ENCODE data around the gene SCN10A.

The SCN10A gene

DNA sequence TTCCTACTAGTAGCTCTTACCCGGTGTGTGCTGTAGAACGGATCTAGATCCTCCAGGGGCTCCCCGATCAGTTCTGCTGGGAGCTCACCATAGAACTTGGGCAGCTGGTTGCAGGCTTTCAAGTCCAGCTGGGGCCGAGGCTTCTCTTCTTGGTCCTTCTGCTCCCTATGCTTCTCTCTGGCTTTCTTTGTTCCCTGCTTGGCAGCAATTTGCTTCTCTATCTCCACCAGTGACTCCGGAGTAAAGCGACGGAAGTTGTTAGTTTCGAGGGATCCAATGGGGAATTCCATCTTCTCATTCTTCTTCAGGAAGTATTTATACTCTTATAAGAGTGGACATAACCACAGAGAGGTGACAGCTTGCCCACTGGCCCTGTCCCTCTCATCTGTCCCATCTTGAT lies 22.3 kb downstream of the SCN10A start:
- Histone ChIP-seq H3K27me3 (ENCODE audit: control insufficient read depth in 1 of 2, insufficient read depth in 2 of 2, low read length in 2 of 2) (no peaks in the 10 kb centered on the region), H3K4me3 (ENCODE audit: low read depth in 1 of 2, low read length in 2 of 2) (no peak overlapping the region), H3K9me3 (ENCODE audit: control insufficient read depth in 1 of 2, low read length in 2 of 2) (no peaks in the 10 kb centered on the region), H3K36me3 (ENCODE audit: control insufficient read depth in 1 of 2, insufficient read depth in 2 of 2, low read length in 2 of 2) (no peaks in the 10 kb centered on the region), H3K9ac (ENCODE audit: low read depth in 1 of 2, low read length in 2 of 2) (no peak overlapping the region), H3K4me1 (ENCODE audit: control insufficient read depth in 1 of 2, insufficient read depth in 2 of 2, low read length in 2 of 2) (no peaks in the 10 kb centered on the region), H3K27ac (ENCODE audit: low read depth, low read length) (no peak overlapping the region)

DNA sequence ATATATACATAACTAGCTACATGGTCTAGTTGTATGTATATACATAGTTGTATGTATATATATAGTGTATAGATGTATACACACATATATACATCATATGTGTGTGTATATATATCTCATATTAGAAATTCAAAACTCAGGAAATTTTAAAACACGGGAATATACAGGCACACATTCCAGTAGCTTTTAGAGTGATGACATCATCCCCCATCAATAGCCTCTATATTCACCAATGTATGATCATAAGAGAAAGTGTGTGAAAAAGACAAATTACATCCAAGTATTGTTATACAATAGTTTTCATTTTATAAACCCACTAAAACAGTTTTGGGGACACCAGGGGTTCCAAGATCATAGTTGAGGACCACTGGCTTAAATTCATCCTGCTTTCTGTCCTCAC lies 23.0 kb downstream of the SCN10A start:
- H3K27me3 ChIP-seq (ENCODE audit: control insufficient read depth in 1 of 2, insufficient read depth in 2 of 2, low read length in 2 of 2): no peaks in the 10 kb centered on the region
- H3K9ac ChIP-seq (ENCODE audit: low read depth in 1 of 2, low read length in 2 of 2): no peak overlapping the region
- H3K4me1 ChIP-seq (ENCODE audit: control insufficient read depth in 1 of 2, insufficient read depth in 2 of 2, low read length in 2 of 2): no peaks in the 10 kb centered on the region
- H3K4me3 ChIP-seq (ENCODE audit: low read depth in 1 of 2, low read length in 2 of 2): no peak overlapping the region
- no peaks in the 10 kb centered on the region for H3K9me3 ChIP-seq (ENCODE audit: control insufficient read depth in 1 of 2, low read length in 2 of 2)
- H3K27ac ChIP-seq (ENCODE audit: low read depth, low read length): no peak overlapping the region
- H3K36me3 ChIP-seq (ENCODE audit: control insufficient read depth in 1 of 2, insufficient read depth in 2 of 2, low read length in 2 of 2): no peaks in the 10 kb centered on the region

DNA sequence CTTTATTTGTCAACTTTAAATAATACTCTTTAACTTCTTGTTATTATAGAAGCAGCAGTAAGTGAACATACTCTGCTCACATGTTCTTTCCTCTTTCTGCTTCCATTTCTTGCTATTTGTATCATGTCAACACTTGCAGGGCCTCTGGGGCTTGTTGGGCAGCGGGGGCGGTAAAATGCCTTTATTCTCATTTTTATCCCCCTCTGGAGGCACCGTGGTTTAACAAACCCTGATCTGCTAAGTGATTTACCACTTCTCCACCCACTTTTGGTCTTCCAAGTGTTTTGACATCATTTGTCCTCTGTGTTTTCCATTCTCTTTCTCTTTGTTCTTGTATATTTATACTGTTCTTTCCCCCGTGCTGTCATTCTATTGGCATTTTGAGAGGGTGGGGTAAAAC lies 33.9 kb downstream of the SCN10A start:
- Histone ChIP-seq H3K36me3 (ENCODE audit: control insufficient read depth in 1 of 2, insufficient read depth in 2 of 2, low read length in 2 of 2) (no peaks in the 10 kb centered on the region), H3K4me1 (ENCODE audit: control insufficient read depth in 1 of 2, insufficient read depth in 2 of 2, low read length in 2 of 2) (no peaks in the 10 kb centered on the region)

DNA sequence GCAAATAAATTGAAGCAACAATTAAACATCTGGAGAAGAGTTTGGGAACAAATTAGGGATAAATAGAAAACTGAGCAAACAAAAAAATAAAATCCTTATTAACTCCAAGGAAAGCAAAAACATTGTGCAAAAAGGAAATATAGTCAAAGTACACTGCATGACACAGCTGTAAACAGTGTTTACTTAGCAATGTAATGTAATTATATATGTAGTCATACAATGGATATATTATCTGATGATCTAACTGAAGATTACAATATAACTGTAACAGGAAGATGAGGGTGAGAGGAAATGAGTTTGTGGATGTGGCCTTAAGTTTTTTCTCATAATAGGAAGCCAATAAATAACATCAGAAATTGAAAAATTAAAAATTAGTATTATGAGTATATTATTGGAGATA lies 42.5 kb downstream of the SCN10A start:
- no peak overlapping the region for H3K27ac ChIP-seq (ENCODE audit: low read depth, low read length)
- no peak overlapping the region for H3K9ac ChIP-seq (ENCODE audit: low read depth in 1 of 2, low read length in 2 of 2)
- H3K4me1 ChIP-seq (ENCODE audit: control insufficient read depth in 1 of 2, insufficient read depth in 2 of 2, low read length in 2 of 2): no peaks in the 10 kb centered on the region
- H3K4me3 ChIP-seq (ENCODE audit: low read depth in 1 of 2, low read length in 2 of 2): no peak overlapping the region
- no peaks in the 10 kb centered on the region for H3K27me3 ChIP-seq (ENCODE audit: control insufficient read depth in 1 of 2, insufficient read depth in 2 of 2, low read length in 2 of 2)
- peaks cover 0 to 2% of the 10 kb centered on the region in 2 donors for H3K9me3 ChIP-seq (ENCODE audit: control insufficient read depth in 1 of 2, low read length in 2 of 2)
- H3K36me3 ChIP-seq (ENCODE audit: control insufficient read depth in 1 of 2, insufficient read depth in 2 of 2, low read length in 2 of 2): no peaks in the 10 kb centered on the region

More for the DNA sequence above, 33.9 kb downstream of the SCN10A start:
- Histone ChIP-seq H3K9ac (ENCODE audit: low read depth in 1 of 2, low read length in 2 of 2) (no peak overlapping the region), H3K27ac (ENCODE audit: low read depth, low read length) (no peak overlapping the region), H3K27me3 (ENCODE audit: control insufficient read depth in 1 of 2, insufficient read depth in 2 of 2, low read length in 2 of 2) (no peaks in the 10 kb centered on the region), H3K9me3 (ENCODE audit: control insufficient read depth in 1 of 2, low read length in 2 of 2) (no peaks in the 10 kb centered on the region), H3K4me3 (ENCODE audit: low read depth in 1 of 2, low read length in 2 of 2) (no peak overlapping the region)

DNA sequence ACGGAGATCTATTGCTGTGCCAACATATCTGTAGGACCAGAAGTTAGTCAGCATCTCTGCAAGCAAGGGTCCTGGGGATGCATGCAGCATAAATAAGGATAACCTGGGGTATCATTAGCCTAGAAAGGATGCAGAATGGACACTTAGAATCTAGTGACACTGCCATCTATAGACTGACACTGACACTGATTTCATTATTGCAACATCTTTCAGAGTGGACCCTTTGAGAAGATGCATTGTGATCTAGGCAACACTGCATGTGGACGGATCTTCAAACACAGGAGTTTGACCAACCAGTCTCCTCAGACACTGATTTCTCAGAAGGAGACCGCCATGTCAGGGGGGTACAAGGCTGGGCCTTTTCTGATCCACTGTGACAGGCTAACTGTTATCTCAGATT lies 52.4 kb downstream of the SCN10A start:
- Histone ChIP-seq H3K36me3 (ENCODE audit: control insufficient read depth in 1 of 2, insufficient read depth in 2 of 2, low read length in 2 of 2) (no peaks in the 10 kb centered on the region), H3K9ac (ENCODE audit: low read depth in 1 of 2, low read length in 2 of 2) (no peak overlapping the region), H3K9me3 (ENCODE audit: control insufficient read depth in 1 of 2, low read length in 2 of 2) (peaks cover 0 to 3% of the 10 kb centered on the region in 2 donors), H3K4me1 (ENCODE audit: control insufficient read depth in 1 of 2, insufficient read depth in 2 of 2, low read length in 2 of 2) (no peaks in the 10 kb centered on the region), H3K27ac (ENCODE audit: low read depth, low read length) (no peak overlapping the region), H3K27me3 (ENCODE audit: control insufficient read depth in 1 of 2, insufficient read depth in 2 of 2, low read length in 2 of 2) (no peaks in the 10 kb centered on the region), H3K4me3 (ENCODE audit: low read depth in 1 of 2, low read length in 2 of 2) (no peak overlapping the region)

DNA sequence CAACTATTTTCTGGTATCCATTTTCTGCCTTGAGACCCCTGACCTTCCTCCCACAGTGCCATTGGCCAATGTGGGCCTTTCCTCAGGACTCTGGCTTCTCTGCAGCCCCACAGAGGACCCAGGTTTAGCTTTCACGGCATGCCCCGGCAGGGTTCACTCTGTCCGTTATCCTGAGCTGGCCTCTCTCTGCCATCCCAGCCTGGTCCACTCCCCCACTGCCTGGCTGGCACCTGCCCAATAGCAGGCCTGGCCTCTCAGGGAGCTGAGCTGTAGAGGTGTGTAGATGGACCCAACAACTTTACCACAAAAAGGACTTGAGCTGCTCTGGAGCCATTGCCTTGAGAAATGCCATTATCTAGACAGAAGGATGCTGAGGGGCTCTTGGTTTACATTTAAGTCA lies 57.5 kb downstream of the SCN10A start:
- H3K27ac ChIP-seq (ENCODE audit: low read depth, low read length): no peak overlapping the region
- H3K36me3 ChIP-seq (ENCODE audit: control insufficient read depth in 1 of 2, insufficient read depth in 2 of 2, low read length in 2 of 2): no peaks in the 10 kb centered on the region
- no peak overlapping the region for H3K9ac ChIP-seq (ENCODE audit: low read depth in 1 of 2, low read length in 2 of 2)
- no peaks in the 10 kb centered on the region for H3K4me1 ChIP-seq (ENCODE audit: control insufficient read depth in 1 of 2, insufficient read depth in 2 of 2, low read length in 2 of 2)
- peaks cover 0 to 3% of the 10 kb centered on the region in 2 donors for H3K9me3 ChIP-seq (ENCODE audit: control insufficient read depth in 1 of 2, low read length in 2 of 2)
- H3K4me3 ChIP-seq (ENCODE audit: low read depth in 1 of 2, low read length in 2 of 2): no peak overlapping the region
- H3K27me3 ChIP-seq (ENCODE audit: control insufficient read depth in 1 of 2, insufficient read depth in 2 of 2, low read length in 2 of 2): no peaks in the 10 kb centered on the region

DNA sequence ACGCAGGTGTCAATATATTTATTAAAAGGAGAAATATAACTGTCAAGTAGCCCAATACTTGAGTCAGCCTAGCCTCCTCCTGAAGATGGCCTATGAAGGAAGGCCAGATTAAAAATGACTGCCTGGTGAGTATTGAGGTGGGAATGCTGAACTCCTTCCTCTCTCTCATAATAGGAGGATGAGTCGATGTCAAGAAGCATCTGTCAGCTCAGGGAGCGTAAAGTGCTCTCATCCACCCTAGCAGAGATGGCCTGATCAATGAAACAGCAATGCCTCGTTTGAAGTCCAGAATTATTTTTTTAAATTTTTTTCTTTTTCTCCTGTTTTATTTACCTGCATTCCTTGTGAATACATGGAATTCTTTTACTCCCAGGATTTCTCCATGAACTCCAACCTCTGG lies 58.3 kb downstream of the SCN10A start:
- Histone ChIP-seq H3K36me3 (ENCODE audit: control insufficient read depth in 1 of 2, insufficient read depth in 2 of 2, low read length in 2 of 2) (no peaks in the 10 kb centered on the region), H3K27me3 (ENCODE audit: control insufficient read depth in 1 of 2, insufficient read depth in 2 of 2, low read length in 2 of 2) (no peaks in the 10 kb centered on the region), H3K9ac (ENCODE audit: low read depth in 1 of 2, low read length in 2 of 2) (no peak overlapping the region), H3K4me3 (ENCODE audit: low read depth in 1 of 2, low read length in 2 of 2) (no peak overlapping the region), H3K9me3 (ENCODE audit: control insufficient read depth in 1 of 2, low read length in 2 of 2) (peaks cover 0 to 3% of the 10 kb centered on the region in 2 donors), H3K4me1 (ENCODE audit: control insufficient read depth in 1 of 2, insufficient read depth in 2 of 2, low read length in 2 of 2) (no peaks in the 10 kb centered on the region), H3K27ac (ENCODE audit: low read depth, low read length) (no peak overlapping the region)

DNA sequence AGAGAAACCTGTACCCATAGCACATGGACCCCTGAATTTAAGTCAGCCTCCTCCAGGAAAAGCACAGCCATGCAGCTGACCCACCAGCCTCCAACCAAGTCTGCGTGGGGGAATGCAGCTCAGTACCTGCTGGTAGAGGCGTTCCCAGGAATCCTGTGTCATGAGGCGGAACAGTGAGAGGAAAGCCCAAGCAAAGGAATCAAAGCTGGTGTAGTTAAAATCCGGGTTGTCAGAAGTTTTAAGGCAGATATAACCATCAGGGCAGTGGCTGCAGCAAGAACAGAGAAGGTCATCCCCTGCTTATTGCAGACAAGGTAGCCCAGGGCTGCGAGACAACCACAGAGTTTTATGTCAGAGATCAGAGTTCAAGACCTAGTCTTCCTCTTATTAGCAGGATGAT lies 59.1 kb downstream of the SCN10A start:
- Histone ChIP-seq H3K36me3 (ENCODE audit: control insufficient read depth in 1 of 2, insufficient read depth in 2 of 2, low read length in 2 of 2) (no peaks in the 10 kb centered on the region), H3K27ac (ENCODE audit: low read depth, low read length) (no peak overlapping the region), H3K4me3 (ENCODE audit: low read depth in 1 of 2, low read length in 2 of 2) (no peak overlapping the region), H3K9me3 (ENCODE audit: control insufficient read depth in 1 of 2, low read length in 2 of 2) (peaks cover 0 to 3% of the 10 kb centered on the region in 2 donors), H3K27me3 (ENCODE audit: control insufficient read depth in 1 of 2, insufficient read depth in 2 of 2, low read length in 2 of 2) (no peaks in the 10 kb centered on the region), H3K4me1 (ENCODE audit: control insufficient read depth in 1 of 2, insufficient read depth in 2 of 2, low read length in 2 of 2) (no peaks in the 10 kb centered on the region), H3K9ac (ENCODE audit: low read depth in 1 of 2, low read length in 2 of 2) (no peak overlapping the region)

DNA sequence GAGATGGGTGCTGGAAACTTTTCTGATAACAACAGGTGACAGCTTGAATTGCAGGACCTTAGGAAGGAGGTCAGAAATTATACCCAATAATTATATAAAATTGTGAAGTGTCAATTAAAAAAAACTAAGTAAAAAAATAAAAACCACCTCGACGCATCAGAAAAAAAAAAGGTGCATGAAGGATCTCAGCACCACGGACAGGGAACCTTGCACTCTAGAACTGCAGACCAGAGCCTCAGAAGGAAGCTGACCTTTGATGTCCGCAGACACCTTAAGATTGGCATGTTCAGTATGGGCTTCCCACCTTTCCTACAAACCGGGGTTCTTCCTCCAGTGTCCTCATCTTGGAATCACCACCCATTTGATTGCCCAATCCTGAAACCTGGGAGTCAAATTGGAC lies 60.9 kb downstream of the SCN10A start:
- no peaks in the 10 kb centered on the region for H3K27me3 ChIP-seq (ENCODE audit: control insufficient read depth in 1 of 2, insufficient read depth in 2 of 2, low read length in 2 of 2)
- no peaks in the 10 kb centered on the region for H3K36me3 ChIP-seq (ENCODE audit: control insufficient read depth in 1 of 2, insufficient read depth in 2 of 2, low read length in 2 of 2)
- no peaks in the 10 kb centered on the region for H3K4me1 ChIP-seq (ENCODE audit: control insufficient read depth in 1 of 2, insufficient read depth in 2 of 2, low read length in 2 of 2)
- H3K9ac ChIP-seq (ENCODE audit: low read depth in 1 of 2, low read length in 2 of 2): no peak overlapping the region
- no peak overlapping the region for H3K4me3 ChIP-seq (ENCODE audit: low read depth in 1 of 2, low read length in 2 of 2)
- no peaks in the 10 kb centered on the region for H3K9me3 ChIP-seq (ENCODE audit: control insufficient read depth in 1 of 2, low read length in 2 of 2)
- H3K27ac ChIP-seq (ENCODE audit: low read depth, low read length): no peak overlapping the region

DNA sequence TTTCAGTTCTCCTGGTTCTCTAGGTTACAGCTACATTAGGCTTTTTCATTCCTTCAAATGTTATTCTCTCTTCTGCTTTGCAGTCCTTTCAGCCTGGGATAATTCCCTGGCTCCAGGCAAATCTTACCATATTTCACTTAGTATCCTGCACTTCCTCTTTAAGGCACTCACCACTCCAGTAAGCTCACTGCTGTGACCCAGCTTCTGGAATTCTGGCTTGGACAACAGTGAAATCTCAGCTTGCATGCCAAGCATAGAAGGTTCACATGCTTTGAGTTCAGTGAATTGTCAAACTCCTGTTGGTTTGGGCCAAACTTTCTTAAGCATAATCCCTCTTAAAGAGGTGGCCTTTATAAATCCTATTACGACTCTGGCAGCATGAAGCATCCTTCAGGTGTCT lies 69.4 kb downstream of the SCN10A start:
- Histone ChIP-seq H3K4me3 (ENCODE audit: low read depth in 1 of 2, low read length in 2 of 2) (no peak overlapping the region), H3K9ac (ENCODE audit: low read depth in 1 of 2, low read length in 2 of 2) (no peak overlapping the region), H3K9me3 (ENCODE audit: control insufficient read depth in 1 of 2, low read length in 2 of 2) (no peaks in the 10 kb centered on the region), H3K4me1 (ENCODE audit: control insufficient read depth in 1 of 2, insufficient read depth in 2 of 2, low read length in 2 of 2) (no peaks in the 10 kb centered on the region), H3K27me3 (ENCODE audit: control insufficient read depth in 1 of 2, insufficient read depth in 2 of 2, low read length in 2 of 2) (peaks cover 0 to 5% of the 10 kb centered on the region in 2 donors), H3K27ac (ENCODE audit: low read depth, low read length) (no peak overlapping the region), H3K36me3 (ENCODE audit: control insufficient read depth in 1 of 2, insufficient read depth in 2 of 2, low read length in 2 of 2) (no peaks in the 10 kb centered on the region)

DNA sequence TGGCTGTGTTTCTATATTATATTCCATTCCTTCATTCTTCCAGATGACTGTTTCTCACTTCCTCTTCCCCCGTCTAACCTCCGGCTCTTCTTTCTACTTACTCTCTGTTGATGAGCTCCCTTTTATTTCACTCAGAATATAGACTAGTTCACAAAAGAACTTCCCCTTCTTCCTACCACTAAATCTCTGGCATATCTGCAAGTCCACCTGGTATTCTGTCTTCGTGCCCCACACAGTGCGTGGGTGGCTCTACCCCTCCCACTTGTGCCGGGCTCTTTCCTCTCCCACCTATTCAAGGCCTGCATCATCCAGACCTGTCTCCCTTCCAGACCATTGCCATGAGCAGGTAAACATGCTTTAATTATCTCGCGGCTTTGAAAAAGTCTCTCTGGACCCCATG lies 73.0 kb downstream of the SCN10A start:
- no peaks in the 10 kb centered on the region for H3K9me3 ChIP-seq (ENCODE audit: control insufficient read depth in 1 of 2, low read length in 2 of 2)
- no peaks in the 10 kb centered on the region for H3K36me3 ChIP-seq (ENCODE audit: control insufficient read depth in 1 of 2, insufficient read depth in 2 of 2, low read length in 2 of 2)
- no peak overlapping the region for H3K9ac ChIP-seq (ENCODE audit: low read depth in 1 of 2, low read length in 2 of 2)
- no peak overlapping the region for H3K27ac ChIP-seq (ENCODE audit: low read depth, low read length)
- H3K4me1 ChIP-seq (ENCODE audit: control insufficient read depth in 1 of 2, insufficient read depth in 2 of 2, low read length in 2 of 2): no peaks in the 10 kb centered on the region
- H3K4me3 ChIP-seq (ENCODE audit: low read depth in 1 of 2, low read length in 2 of 2): no peak overlapping the region
- H3K27me3 ChIP-seq (ENCODE audit: control insufficient read depth in 1 of 2, insufficient read depth in 2 of 2, low read length in 2 of 2): peaks cover 0 to 4% of the 10 kb centered on the region in 2 donors

Measured in duodenal mucosa (tissue), 2 donors.